GM18507 (cell line): ENCODE results near the gene SLC22A5.

Experiments used
- DNase-seq: peaks from one replicate; pipeline ENCODE4 v3.0.0; 2011; ENCODE audit warnings: low read depth; ENCODE audit not compliant: insufficient read length; ENCODE audit errors: extremely low spot score
- FAIRE-seq: peaks from 2 replicates; lab custom pipeline; 2011; peaks lifted over from hg19 to GRCh38; lab: Jason Lieb, UNC

The SLC22A5 gene

GRCh38 chr5:132363431-132364112, 5.9 kb upstream of the SLC22A5 start:
- FAIRE-seq (no peak), DNase-seq (no peak)

- no peak for FAIRE-seq
- DNase-seq = no peak
These were observed 5.2 kb upstream of the SLC22A5 start for GRCh38 chr5:132364319-132364718.

- FAIRE-seq = no peak
- DNase-seq = no peak
These were observed 4.3 kb upstream of the SLC22A5 start for GRCh38 chr5:132365213-132365612.

GRCh38 chr5:132368186-132368585, 1.3 kb upstream of the SLC22A5 start:
- FAIRE-seq (no peak), DNase-seq (no peak)

GRCh38 chr5:132369007-132369473, 470 bp upstream of the SLC22A5 start:
- FAIRE-seq (peak; percentile 60), DNase-seq (no peak)

- no peak for FAIRE-seq
- DNase-seq = no peak
These were observed 866 bp downstream of the SLC22A5 start for GRCh38 chr5:132370181-132370970.

- no peak for FAIRE-seq
- no peak for DNase-seq
These were observed 1.6 kb downstream of the SLC22A5 start for GRCh38 chr5:132370971-132371602.

- FAIRE-seq = no peak
- DNase-seq = no peak
These were observed 2.1 kb downstream of the SLC22A5 start for GRCh38 chr5:132371603-132371994.

- no peak for DNase-seq
- no peak for FAIRE-seq
These were observed 2.6 kb downstream of the SLC22A5 start for GRCh38 chr5:132372127-132372526.

- FAIRE-seq (no peak), DNase-seq (no peak)
These were observed 3.0 kb downstream of the SLC22A5 start for GRCh38 chr5:132372542-132372941.

- DNase-seq (no peak), FAIRE-seq (no peak)
These were observed 6.4 kb downstream of the SLC22A5 start for GRCh38 chr5:132375957-132376356.

GRCh38 chr5:132376694-132377641, 7.5 kb downstream of the SLC22A5 start:
- FAIRE-seq (no peak), DNase-seq (no peak)

GRCh38 chr5:132377738-132378137, 8.2 kb downstream of the SLC22A5 start:
- no peak for FAIRE-seq
- DNase-seq = no peak

GRCh38 chr5:132378580-132378979, 9.1 kb downstream of the SLC22A5 start:
- DNase-seq = no peak
- no peak for FAIRE-seq

- no peak for DNase-seq
These were observed 10.5 kb downstream of the SLC22A5 start for GRCh38 chr5:132380047-132380446.

GRCh38 chr5:132380741-132381140, 11.2 kb downstream of the SLC22A5 start:
- FAIRE-seq = no peak
- no peak for DNase-seq

More at GRCh38 chr5:132380047-132380446, 10.5 kb downstream of the SLC22A5 start:
- FAIRE-seq = no peak

- no peak for FAIRE-seq
- no peak for DNase-seq
These were observed 12.1 kb downstream of the SLC22A5 start for GRCh38 chr5:132381614-132382013.

GRCh38 chr5:132383261-132383660, 13.8 kb downstream of the SLC22A5 start:
- DNase-seq (no peak), FAIRE-seq (no peak)

GRCh38 chr5:132383984-132384383, 14.5 kb downstream of the SLC22A5 start:
- FAIRE-seq (no peak), DNase-seq (no peak)
